ENCODE measurements around the gene ADAD2. TPM values are rescaled to one million over a fixed set of nuclear protein-coding genes. Genes with fewer than 3 reads are reported as not detected.

ADAD2 gene
- total and polyA plus RNA-seq, 2 donors (not counting 3 experiments of a cell fraction or from before 2014, with no cell fraction given), result 0.04 TPM; not detected in 1

GRCh38 chr16:84143081-84143480 lies 47.9 kb upstream of the ADAD2 start:
- Histone ChIP-seq H3K4me3 (replicated peaks in 1 of 3; ENCODE audit: insufficient read depth in 1 of 3, low read depth in 1 of 3, low read length in 3 of 3) (no peak overlapping the region), H4K20me1 (replicated peaks; ENCODE audit: control insufficient read depth, extremely low read depth, insufficient read depth, low read length) (peaks cover 5% of the 10 kb centered on the region), H2AFZ (ENCODE audit: low read depth, low read length) (no peak overlapping the region), H3K9me1 (replicated peaks; ENCODE audit: control insufficient read depth, extremely low read depth, insufficient read depth, low read length) (no peaks in the 10 kb centered on the region), H3K4me2 (ENCODE audit: insufficient read depth, low read length) (no peak overlapping the region), H3K9ac (replicated peaks; ENCODE audit: extremely low read depth, insufficient read depth, low read length) (no peak overlapping the region), H3K9me3 (replicated peaks; ENCODE audit: control insufficient read depth, insufficient read depth, low read length) (no peaks in the 10 kb centered on the region), H3K27me3 (ENCODE audit: control insufficient read depth in 2 of 2, insufficient read depth in 2 of 2, low read length in 2 of 2) (peaks cover 0 to 4% of the 10 kb centered on the region in 2 experiments), H3K79me2 (ENCODE audit: control insufficient read depth, insufficient read depth, low read length) (peaks cover 17% of the 10 kb centered on the region), H3K4me1 (ENCODE audit: control insufficient read depth, extremely low read depth, insufficient read depth, low read length) (peaks cover 5% of the 10 kb centered on the region), H3K27ac (ENCODE audit: insufficient read depth, low read depth, low read length) (no peak overlapping the region), H3K36me3 (ENCODE audit: control insufficient read depth in 2 of 2, extremely low read depth in 1 of 2, insufficient read depth in 2 of 2, low read length in 2 of 2) (no peaks in the 10 kb centered on the region)
- ChIA-PET CTCF (interaction anchor here (1.0 to 2.3 kb wide), 2 partner anchors 44 to 187 kb away, joined by 3 to 12 read pairs; partner anchors contain the start of gene TAF1C), POLR2A (no interaction called here)
- FAIRE-seq (no peak), DNase-seq (ENCODE audit: low read depth, low spot score) (no peak)
- TF ChIP-seq POLR2AphosphoS5 (IDR thresholded peaks at IDR 0.05; ENCODE audit: insufficient read depth, low read depth, low read length), result no peak
- TF ChIP-seq MYC (IDR thresholded peaks at IDR 0.05; ENCODE audit: low read depth, low read length), result no peak
- dilution Hi-C loops (cut with MboI; ENCODE audit: extremely low pct_ligation_motif_present, low sequenced_read_pairs) (no loop called here), intact Hi-C loops (cut with micrococcal nuclease) (no loop called here)
- no TSS peak for BruUV-seq (replicated peaks)

DNA sequence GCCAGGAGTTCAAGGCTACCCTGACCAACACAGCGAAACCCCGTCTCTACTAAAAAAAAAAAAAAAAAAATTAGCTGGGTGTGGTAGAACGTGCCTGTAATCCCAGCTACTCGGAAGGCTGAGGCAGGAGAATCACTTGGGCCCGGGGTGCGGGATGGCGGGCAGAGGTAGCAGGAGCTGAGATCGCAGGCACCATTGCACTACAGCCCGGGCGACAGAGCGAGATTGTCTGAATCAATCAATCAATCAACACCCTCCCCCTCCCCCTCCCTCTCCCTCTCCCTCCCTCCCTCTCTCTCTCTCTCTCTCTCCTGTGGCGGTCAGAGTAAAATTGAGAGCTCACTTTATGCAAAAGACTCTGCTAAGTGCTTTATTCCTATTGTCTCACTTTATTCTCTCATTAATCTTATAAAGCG lies 47.2 kb upstream of the ADAD2 start:
- Histone ChIP-seq H3K4me1 (ENCODE audit: control insufficient read depth, extremely low read depth, insufficient read depth, low read length) (peaks cover 5% of the 10 kb centered on the region), H3K27ac (ENCODE audit: insufficient read depth, low read depth, low read length) (no peak overlapping the region), H3K4me2 (ENCODE audit: insufficient read depth, low read length) (peak overlapping the region; percentile 80), H3K9me3 (replicated peaks; ENCODE audit: control insufficient read depth, insufficient read depth, low read length) (no peaks in the 10 kb centered on the region), H4K20me1 (replicated peaks; ENCODE audit: control insufficient read depth, extremely low read depth, insufficient read depth, low read length) (peaks cover 5% of the 10 kb centered on the region), H3K4me3 (replicated peaks in 1 of 3; ENCODE audit: insufficient read depth in 1 of 3, low read depth in 1 of 3, low read length in 3 of 3) (peak overlapping the region; percentile 62 to 91 (median 85)), H3K27me3 (ENCODE audit: control insufficient read depth in 2 of 2, insufficient read depth in 2 of 2, low read length in 2 of 2) (peaks cover 0 to 4% of the 10 kb centered on the region in 2 experiments), H3K9ac (replicated peaks; ENCODE audit: extremely low read depth, insufficient read depth, low read length) (peak overlapping the region; percentile 46), H2AFZ (ENCODE audit: low read depth, low read length) (no peak overlapping the region), H3K36me3 (ENCODE audit: control insufficient read depth in 2 of 2, extremely low read depth in 1 of 2, insufficient read depth in 2 of 2, low read length in 2 of 2) (no peaks in the 10 kb centered on the region), H3K9me1 (replicated peaks; ENCODE audit: control insufficient read depth, extremely low read depth, insufficient read depth, low read length) (no peaks in the 10 kb centered on the region), H3K79me2 (ENCODE audit: control insufficient read depth, insufficient read depth, low read length) (peaks cover 15% of the 10 kb centered on the region)
- dilution Hi-C loops (cut with MboI; ENCODE audit: extremely low pct_ligation_motif_present, low sequenced_read_pairs) (no loop called here), intact Hi-C loops (cut with micrococcal nuclease) (loop anchor here (2.0 kb wide), 2 partner anchors 27 to 41 kb away; partner anchors contain the start of gene MBTPS1)
- no peak for DNase-seq (ENCODE audit: low read depth, low spot score)
- no peak for FAIRE-seq
- no TSS peak for BruUV-seq (replicated peaks)
- ChIA-PET POLR2A (no interaction called here), CTCF (interaction anchor here (1.0 to 2.3 kb wide), 2 partner anchors 43 to 187 kb away, joined by 3 to 12 read pairs; partner anchors contain the start of gene TAF1C)
- no peak for TF ChIP-seq EZH2 (IDR thresholded peaks at IDR 0.05; ENCODE audit: borderline replicate concordance, low read depth, low read length, severe bottlenecking)
- TF ChIP-seq, protein P1, sequence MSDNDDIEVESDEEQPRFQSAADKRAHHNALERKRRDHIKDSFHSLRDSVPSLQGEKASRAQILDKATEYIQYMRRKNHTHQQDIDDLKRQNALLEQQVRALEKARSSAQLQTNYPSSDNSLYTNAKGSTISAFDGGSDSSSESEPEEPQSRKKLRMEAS (IDR thresholded peaks at IDR 0.05; ENCODE audit: insufficient read depth, insufficient read length), result no peak
- no peak for TF ChIP-seq FOS (IDR thresholded peaks at IDR 0.05; ENCODE audit: borderline replicate concordance, insufficient read depth, low read length)
- TF ChIP-seq POLR2A (IDR thresholded peaks at IDR 0.05; ENCODE audit: low read depth, low read length), result no peak
- no peak for TF ChIP-seq MYC (IDR thresholded peaks at IDR 0.05; ENCODE audit: low read depth, low read length)
- TF ChIP-seq, protein P2, sequence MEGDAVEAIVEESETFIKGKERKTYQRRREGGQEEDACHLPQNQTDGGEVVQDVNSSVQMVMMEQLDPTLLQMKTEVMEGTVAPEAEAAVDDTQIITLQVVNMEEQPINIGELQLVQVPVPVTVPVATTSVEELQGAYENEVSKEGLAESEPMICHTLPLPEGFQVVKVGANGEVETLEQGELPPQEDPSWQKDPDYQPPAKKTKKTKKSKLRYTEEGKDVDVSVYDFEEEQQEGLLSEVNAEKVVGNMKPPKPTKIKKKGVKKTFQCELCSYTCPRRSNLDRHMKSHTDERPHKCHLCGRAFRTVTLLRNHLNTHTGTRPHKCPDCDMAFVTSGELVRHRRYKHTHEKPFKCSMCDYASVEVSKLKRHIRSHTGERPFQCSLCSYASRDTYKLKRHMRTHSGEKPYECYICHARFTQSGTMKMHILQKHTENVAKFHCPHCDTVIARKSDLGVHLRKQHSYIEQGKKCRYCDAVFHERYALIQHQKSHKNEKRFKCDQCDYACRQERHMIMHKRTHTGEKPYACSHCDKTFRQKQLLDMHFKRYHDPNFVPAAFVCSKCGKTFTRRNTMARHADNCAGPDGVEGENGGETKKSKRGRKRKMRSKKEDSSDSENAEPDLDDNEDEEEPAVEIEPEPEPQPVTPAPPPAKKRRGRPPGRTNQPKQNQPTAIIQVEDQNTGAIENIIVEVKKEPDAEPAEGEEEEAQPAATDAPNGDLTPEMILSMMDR (IDR thresholded peaks at IDR 0.05; ENCODE audit: extremely low read depth in 1 of 2, insufficient read depth in 1 of 2, low read depth in 1 of 2, low read length in 2 of 2), result no peak
- no peak for TF ChIP-seq GATA2 (IDR thresholded peaks at IDR 0.05; ENCODE audit: insufficient read depth, insufficient read length, low read depth, low read length)
- TF ChIP-seq JUN (IDR thresholded peaks at IDR 0.05; ENCODE audit: borderline replicate concordance, insufficient read depth, insufficient read length, low read depth), result no peak
- no peak for TF ChIP-seq POLR2AphosphoS5 (IDR thresholded peaks at IDR 0.05; ENCODE audit: insufficient read depth, low read depth, low read length)
